Uterus (tissue), 4 donors: ENCODE data around the gene TCTN3. TPM values are rescaled to one million over a fixed set of nuclear protein-coding genes. Genes with fewer than 3 reads are reported as not detected.

Experiments used
- DNase-seq, 2 donors: peaks; one replicate each; pipeline ENCODE4 v3.0.0-alpha.2; 2019 to 2020
- H3K27ac ChIP-seq, 2 donors: fragments of 200-600 bp; sonication (generic); 1 replicate in 1 of 2; 2 replicates in 1 of 2; pipeline ENCODE4 v1.5.1; 2016 to 2018
- H3K27me3 ChIP-seq, 2 donors: fragments of 200-600 bp; sonication (generic); one replicate each; pipeline ENCODE4 v1.5.1; 2018 to 2019; ENCODE audit warnings: control low read depth in 1 of 2
- H3K36me3 ChIP-seq, 2 donors: fragments of 200-600 bp; sonication (generic); one replicate each; pipeline ENCODE4 v1.5.1; 2019; ENCODE audit warnings: control low read depth in 1 of 2
- H3K4me1 ChIP-seq, 2 donors: fragments of 200-600 bp; sonication (generic); one replicate each; pipeline ENCODE4 v1.5.1; 2018 to 2019; ENCODE audit warnings: control low read depth in 1 of 2
- H3K4me3 ChIP-seq, 2 donors: fragments of 200-600 bp; sonication (generic); 1 replicate in 1 of 2; 2 replicates in 1 of 2; pipeline ENCODE4 v1.5.1; 2018 to 2019; ENCODE audit warnings: mild to moderate bottlenecking in 1 of 2
- H3K9me3 ChIP-seq, 2 donors: fragments of 200-600 bp; sonication (generic); one replicate each; pipeline ENCODE4 v1.5.1; 2019; ENCODE audit warnings: control low read depth in 1 of 2
- CTCF ChIP-seq, 4 experiments: fragments of 200-600 bp in 2 of 4; fragments of 450-650 bp in 2 of 4; sonication (generic) in 2 of 4; IDR thresholded peaks; one replicate each; pipeline ENCODE4 v1.5.1; 2016 to 2019; ENCODE audit warnings: antibody characterized with exemption in 4 of 4, mild to moderate bottlenecking in 2 of 4, moderate library complexity in 1 of 4
- POLR2A ChIP-seq, 2 donors: fragments of 450-650 bp; IDR thresholded peaks; one replicate each; pipeline ENCODE4 v1.6.1; 2016; ENCODE audit warnings: antibody characterized with exemption in 2 of 2, mild to moderate bottlenecking in 1 of 2, moderate library complexity in 1 of 2
- intact Hi-C: fragments of 100-400 bp; cut with DNase I; formaldehyde crosslinking; loops from one replicate; pipeline ENCODE4 v1.15.1; 2023; ENCODE audit warnings: low total_unique reads
- total RNA-seq, 4 donors: library from RNA; depleted of rRNA in 3 of 4; stranded (reverse); fragments of >200 nt in 3 of 4; gene quantifications; one replicate each; pipeline versions ENCODE4 v1.1.0 to v1.2.4, GENCODE V29; 2014 to 2023
- donor health status: DM: yes; HTN: yes; CAD: no.

TCTN3 gene
- total RNA-seq, 4 donors from 2014 or later = 27.6 to 41.9 (median 30.6) TPM

- intact Hi-C loops = no loop called here
- no peaks in the 10 kb centered on the region for H3K9me3 ChIP-seq
- no peak for DNase-seq
- no peaks in the 10 kb centered on the region for H3K36me3 ChIP-seq
- no peaks in the 10 kb centered on the region for H3K4me1 ChIP-seq
- H3K27me3 ChIP-seq = no peaks in the 10 kb centered on the region
- no peak overlapping the region for H3K4me3 ChIP-seq
- TF ChIP-seq POLR2A (IDR thresholded peaks at IDR 0.05) (no peak), CTCF (IDR thresholded peaks at IDR 0.05) (no peak)
- no peak overlapping the region for H3K27ac ChIP-seq
These were observed 23.1 kb upstream of the TCTN3 start for GRCh38 chr10:95716866-95717265.

- no peaks in the 10 kb centered on the region for H3K27me3 ChIP-seq
- H3K4me1 ChIP-seq = no peaks in the 10 kb centered on the region
- no peak overlapping the region for H3K4me3 ChIP-seq
- H3K9me3 ChIP-seq = no peaks in the 10 kb centered on the region
- no peak overlapping the region for H3K27ac ChIP-seq
- intact Hi-C loops = no loop called here
- H3K36me3 ChIP-seq = no peaks in the 10 kb centered on the region
- TF ChIP-seq POLR2A (IDR thresholded peaks at IDR 0.05) = no peak
- TF ChIP-seq CTCF (IDR thresholded peaks at IDR 0.05) = no peak
- DNase-seq = no peak
These were observed 22.7 kb upstream of the TCTN3 start for GRCh38 chr10:95716466-95716865.

- Histone ChIP-seq H3K27ac (no peak overlapping the region), H3K36me3 (no peaks in the 10 kb centered on the region), H3K9me3 (no peaks in the 10 kb centered on the region), H3K27me3 (no peaks in the 10 kb centered on the region), H3K4me3 (no peak overlapping the region), H3K4me1 (no peaks in the 10 kb centered on the region)
- intact Hi-C loops = no loop called here
- TF ChIP-seq CTCF (IDR thresholded peaks at IDR 0.05) (no peak), POLR2A (IDR thresholded peaks at IDR 0.05) (no peak)
- no peak for DNase-seq
These were observed 17.8 kb upstream of the TCTN3 start for GRCh38 chr10:95711492-95711891.

GRCh38 chr10:95706990-95707389 lies 13.3 kb upstream of the TCTN3 start:
- TF ChIP-seq POLR2A (IDR thresholded peaks at IDR 0.05) (no peak), CTCF (IDR thresholded peaks at IDR 0.05) (no peak)
- Histone ChIP-seq H3K27ac (no peak overlapping the region), H3K27me3 (no peaks in the 10 kb centered on the region), H3K36me3 (no peaks in the 10 kb centered on the region), H3K4me3 (no peak overlapping the region), H3K4me1 (no peaks in the 10 kb centered on the region), H3K9me3 (no peaks in the 10 kb centered on the region)
- intact Hi-C loops = no loop called here
- DNase-seq = no peak

- no peak for DNase-seq
- H3K27me3 ChIP-seq = no peaks in the 10 kb centered on the region
- H3K4me1 ChIP-seq = no peaks in the 10 kb centered on the region
- H3K4me3 ChIP-seq = no peak overlapping the region
- no peak overlapping the region for H3K27ac ChIP-seq
- H3K36me3 ChIP-seq = no peaks in the 10 kb centered on the region
- no peaks in the 10 kb centered on the region for H3K9me3 ChIP-seq
- TF ChIP-seq CTCF (IDR thresholded peaks at IDR 0.05) = no peak
- no peak for TF ChIP-seq POLR2A (IDR thresholded peaks at IDR 0.05)
- intact Hi-C loops = no loop called here
These were observed 12.8 kb upstream of the TCTN3 start for GRCh38 chr10:95706573-95706972.
